Spleen (tissue), 11 donors: ENCODE data around the gene POU2F3. TPM values are rescaled to one million over a fixed set of nuclear protein-coding genes. Genes with fewer than 3 reads are reported as not detected.

ENCODE experiments used
- DNase-seq: peaks from one replicate; pipeline ENCODE4 v3.0.0-alpha.2; 2020
- H3K27ac ChIP-seq, 8 donors: fragments of 200-600 bp; sonication (generic) in 7 of 8; 1 replicate in 4 of 8; 2 replicates in 4 of 8; pipeline versions ENCODE4 v1.5.0 to v1.8.0; 2016 to 2021; ENCODE audit warnings: inconsistent platforms in 4 of 8, mild to moderate bottlenecking in 4 of 8, moderate library complexity in 1 of 8
- H3K27me3 ChIP-seq, 7 donors: fragments of 200-600 bp; sonication (generic) in 6 of 7; replicated peaks in 1 of 7; 1 replicate in 4 of 7; 2 replicates in 3 of 7; pipeline versions ENCODE4 v1.5.0 to v1.8.0; 2016 to 2021; ENCODE audit warnings: inconsistent platforms in 3 of 7, mild to moderate bottlenecking in 1 of 7
- H3K36me3 ChIP-seq, 6 donors: fragments of 200-600 bp; sonication (generic) in 5 of 6; 1 replicate in 4 of 6; 2 replicates in 2 of 6; pipeline versions ENCODE4 v1.5.0 to v1.8.0; 2016 to 2021; ENCODE audit warnings: inconsistent platforms in 2 of 6
- H3K4me1 ChIP-seq, 6 donors: fragments of 200-600 bp; sonication (generic) in 5 of 6; 1 replicate in 3 of 6; 2 replicates in 3 of 6; pipeline versions ENCODE4 v1.5.0 to v1.8.0; 2016 to 2021; ENCODE audit warnings: inconsistent platforms in 3 of 6
- H3K4me3 ChIP-seq, 8 donors: fragments of 200-600 bp; sonication (generic) in 7 of 8; 1 replicate in 4 of 8; 2 replicates in 4 of 8; pipeline versions ENCODE4 v1.5.0 to v1.8.0; 2016 to 2021; ENCODE audit warnings: inconsistent platforms in 4 of 8, mild to moderate bottlenecking in 4 of 8, moderate library complexity in 2 of 8
- H3K9me3 ChIP-seq, 8 donors: fragments of 200-600 bp; sonication (generic) in 7 of 8; 1 replicate in 4 of 8; 2 replicates in 4 of 8; pipeline versions ENCODE4 v1.5.0 to v1.8.0; 2016 to 2021; ENCODE audit warnings: inconsistent platforms in 4 of 8
- POLR2A ChIP-seq, 3 donors: fragments of 450-650 bp; IDR thresholded peaks; one replicate each; pipeline ENCODE4 v1.5.1; 2017; ENCODE audit warnings: antibody characterized with exemption in 3 of 3, mild to moderate bottlenecking in 1 of 3
- POLR2AphosphoS5 ChIP-seq, 3 donors: sonication (generic); formaldehyde crosslinking; IDR thresholded peaks; one replicate each; pipeline ENCODE4 v1.5.1; 2017; ENCODE audit warnings: antibody characterized with exemption in 3 of 3
- WGBS, 5 donors: extraction: QIAGEN DNeasy Blood & Tissue Kit in 3 of 5; methylation state at CpG; one replicate each; pipeline versions ENCODE4 v1.1.5 to v1.1.7; 2013 to 2018; 5-methylcytosine and 5-hydroxymethylcytosine counted together
- intact Hi-C: fragments of 100-400 bp; cut with DNase I; formaldehyde crosslinking; loops from one replicate; pipeline ENCODE4 v1.15.0; 2023; ENCODE audit warnings: low total_unique reads
- polyA plus RNA-seq, 3 donors: library from polyadenylated mRNA; stranded (reverse); fragments of 200-250 nt; gene quantifications; one replicate each; pipeline ENCODE4 v1.2.1, GENCODE V29; 2013
- total RNA-seq, 7 donors: library from RNA; depleted of rRNA in 3 of 7; stranded (reverse); fragments of >200 nt in 3 of 7; fragmentation: NEBNext Ultra II Directional in 4 of 7; extraction: Animal tissue kit (Norgen Biotek cat#: 25700) in 4 of 7; gene quantifications; one replicate each; pipeline versions ENCODE4 v1.1.0 to v1.2.1, GENCODE V29; 2016 to 2021
- TF ChIP-seq, protein P1 (sequence below), 11 experiments: fragments of 200-600 bp in 7 of 11; fragments of 450-650 bp in 4 of 11; sonication (generic) in 4 of 11; IDR thresholded peaks in 8 of 11; conservative IDR thresholded peaks in 3 of 11; 1 replicate in 7 of 11; 2 replicates in 4 of 11; pipeline versions ENCODE4 v1.4.0 to v1.8.0; 2016 to 2021; ENCODE audit warnings: antibody characterized with exemption in 11 of 11, inconsistent platforms in 4 of 11, mild to moderate bottlenecking in 1 of 11
- donor health status: healthy with polysubstance abuse.
- donor health status: DM: no; HTN: no; CAD: no; lungs with moderate emphysema.
- donor health status: DM: no; HTN: no; CAD: no.
- donor health status: Bipolar disorder and iron deficiency.
- donor health status: healthy.
- donor health status: DM: no; HTN: no; CAD: no.
- donor health status: DM: yes; HTN: yes; CAD: no.

The POU2F3 gene
- total and polyA plus RNA-seq, 10 donors = 0.04 to 0.27 (median 0.19) TPM; not detected in 4

DNA sequence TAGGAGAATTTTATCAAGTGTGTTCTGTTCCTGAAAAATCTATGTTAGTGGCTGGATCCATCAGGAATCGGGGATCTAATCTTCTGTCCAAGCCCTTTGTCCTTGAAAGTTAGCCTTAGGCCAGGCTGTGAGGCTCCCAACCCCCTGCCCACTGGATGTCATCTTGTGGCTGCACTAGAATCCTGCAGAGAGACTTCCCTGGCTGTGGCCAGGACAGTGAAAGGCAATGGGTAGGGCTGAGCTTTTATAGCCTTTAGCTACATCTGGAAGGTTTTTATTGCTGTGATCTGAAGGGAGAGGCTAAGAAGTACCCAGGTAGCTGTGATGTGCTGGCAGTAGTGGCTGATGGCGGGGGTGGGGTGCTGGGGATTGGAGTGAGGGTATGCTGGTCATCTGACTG, 27.0 kb upstream of the POU2F3 start:
- Histone ChIP-seq H3K9me3 (no peaks in the 10 kb centered on the region), H3K4me3 (peak overlapping the region in 6 of 8 donors; percentile 45 to 88 (median 74)), H3K27ac (peak overlapping the region in 6 of 8 donors; percentile 77 to 89 (median 84)), H3K4me1 (peaks cover 10 to 96% (median 58%) of the 10 kb centered on the region in 6 donors), H3K36me3 (peaks cover 0 to 21% (median 0%) of the 10 kb centered on the region in 6 donors), H3K27me3 (peaks cover 0 to 38% (median 0%) of the 10 kb centered on the region in 7 donors)
- TF ChIP-seq POLR2AphosphoS5 (IDR thresholded peaks at IDR 0.05) = no peak
- TF ChIP-seq, protein P1, sequence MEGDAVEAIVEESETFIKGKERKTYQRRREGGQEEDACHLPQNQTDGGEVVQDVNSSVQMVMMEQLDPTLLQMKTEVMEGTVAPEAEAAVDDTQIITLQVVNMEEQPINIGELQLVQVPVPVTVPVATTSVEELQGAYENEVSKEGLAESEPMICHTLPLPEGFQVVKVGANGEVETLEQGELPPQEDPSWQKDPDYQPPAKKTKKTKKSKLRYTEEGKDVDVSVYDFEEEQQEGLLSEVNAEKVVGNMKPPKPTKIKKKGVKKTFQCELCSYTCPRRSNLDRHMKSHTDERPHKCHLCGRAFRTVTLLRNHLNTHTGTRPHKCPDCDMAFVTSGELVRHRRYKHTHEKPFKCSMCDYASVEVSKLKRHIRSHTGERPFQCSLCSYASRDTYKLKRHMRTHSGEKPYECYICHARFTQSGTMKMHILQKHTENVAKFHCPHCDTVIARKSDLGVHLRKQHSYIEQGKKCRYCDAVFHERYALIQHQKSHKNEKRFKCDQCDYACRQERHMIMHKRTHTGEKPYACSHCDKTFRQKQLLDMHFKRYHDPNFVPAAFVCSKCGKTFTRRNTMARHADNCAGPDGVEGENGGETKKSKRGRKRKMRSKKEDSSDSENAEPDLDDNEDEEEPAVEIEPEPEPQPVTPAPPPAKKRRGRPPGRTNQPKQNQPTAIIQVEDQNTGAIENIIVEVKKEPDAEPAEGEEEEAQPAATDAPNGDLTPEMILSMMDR (IDR thresholded peaks at IDR 0.05 in 8 of 11, conservative IDR thresholded peaks at IDR 0.05 in 3 of 11) = no peak
- TF ChIP-seq POLR2A (IDR thresholded peaks at IDR 0.05) = no peak
- 57 to 81% (median 71%) methylated on average over 2 of the region's 2 CpGs for WGBS, 5 donors
- no peak for DNase-seq
- intact Hi-C loops = no loop called here

DNA sequence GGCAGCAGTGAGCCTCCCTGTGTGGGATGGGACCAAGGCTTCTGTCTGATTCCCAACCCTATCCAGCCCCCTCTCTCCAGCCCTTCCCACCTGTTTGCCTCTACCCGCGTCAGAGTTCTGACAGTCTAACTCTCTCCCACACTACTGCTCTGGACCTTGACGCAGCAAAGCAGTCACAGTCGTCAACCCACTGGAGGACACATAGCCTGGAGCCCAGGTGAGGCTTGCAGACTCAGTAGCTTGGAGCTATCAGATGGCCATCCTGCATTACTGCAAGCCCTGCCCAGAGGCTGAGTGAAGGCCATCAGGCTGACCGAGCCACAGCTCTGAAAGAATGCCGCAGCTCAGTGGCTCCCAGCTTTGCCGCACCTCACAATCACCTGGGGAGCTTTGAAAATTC, 25.4 kb upstream of the POU2F3 start:
- peak overlapping the region in 5 of 8 donors; percentile 51 to 85 (median 68) for H3K27ac ChIP-seq
- 79 to 90% (median 84%) methylated on average over 7 of the region's 7 CpGs for WGBS, 5 donors
- intact Hi-C loops = no loop called here

DNA sequence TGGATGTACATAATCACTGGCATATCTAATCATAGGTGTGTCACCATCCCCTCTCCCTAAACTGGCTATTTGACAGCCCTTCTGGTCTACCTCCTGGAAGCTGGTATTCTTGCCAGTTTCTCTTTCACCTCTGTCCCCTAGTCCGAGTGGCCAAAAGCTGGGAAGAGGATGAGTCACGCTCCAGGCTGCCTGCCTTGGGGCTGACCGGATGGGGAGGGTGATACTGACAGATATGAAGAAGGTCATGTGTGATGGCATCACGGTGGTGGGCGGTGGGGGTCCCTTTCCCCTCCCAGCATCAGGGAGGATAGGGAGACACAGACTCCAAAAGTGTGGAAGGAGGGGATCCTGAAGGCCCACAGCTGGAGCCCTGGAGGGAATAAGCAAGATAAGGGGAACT, 24.3 kb upstream of the POU2F3 start:
- H3K4me3 ChIP-seq = peak overlapping the region in 1 of 8 donors; percentile 9
- peak overlapping the region in 5 of 8 donors; percentile 51 to 85 (median 65) for H3K27ac ChIP-seq
- no peak for DNase-seq
- intact Hi-C loops = no loop called here
- WGBS, 5 donors = 60 to 80% (median 66%) methylated on average over 5 of the region's 5 CpGs
- peaks cover 0 to 14% (median 0%) of the 10 kb centered on the region in 7 donors for H3K27me3 ChIP-seq
- peaks cover 3 to 96% (median 48%) of the 10 kb centered on the region in 6 donors for H3K4me1 ChIP-seq
- H3K9me3 ChIP-seq = no peaks in the 10 kb centered on the region
- TF ChIP-seq POLR2AphosphoS5 (IDR thresholded peaks at IDR 0.05) = peak in 2 of 3 donors; percentile 61 to 67
- TF ChIP-seq, protein P1 (IDR thresholded peaks at IDR 0.05 in 8 of 11, conservative IDR thresholded peaks at IDR 0.05 in 3 of 11) = no peak
- peaks cover 0 to 26% (median 0%) of the 10 kb centered on the region in 6 donors for H3K36me3 ChIP-seq

More for the DNA sequence above, 25.4 kb upstream of the POU2F3 start:
- H3K4me3 ChIP-seq = peak overlapping the region in 2 of 8 donors; percentile 78 to 88
- TF ChIP-seq, protein P1 (IDR thresholded peaks at IDR 0.05 in 8 of 11, conservative IDR thresholded peaks at IDR 0.05 in 3 of 11) = no peak
- TF ChIP-seq POLR2A (IDR thresholded peaks at IDR 0.05) = no peak
- no peak for TF ChIP-seq POLR2AphosphoS5 (IDR thresholded peaks at IDR 0.05)
- peaks cover 0 to 24% (median 0%) of the 10 kb centered on the region in 7 donors for H3K27me3 ChIP-seq
- H3K4me1 ChIP-seq = peaks cover 8 to 96% (median 53%) of the 10 kb centered on the region in 6 donors
- peaks cover 0 to 21% (median 0%) of the 10 kb centered on the region in 6 donors for H3K36me3 ChIP-seq
- no peaks in the 10 kb centered on the region for H3K9me3 ChIP-seq
- no peak for DNase-seq

DNA sequence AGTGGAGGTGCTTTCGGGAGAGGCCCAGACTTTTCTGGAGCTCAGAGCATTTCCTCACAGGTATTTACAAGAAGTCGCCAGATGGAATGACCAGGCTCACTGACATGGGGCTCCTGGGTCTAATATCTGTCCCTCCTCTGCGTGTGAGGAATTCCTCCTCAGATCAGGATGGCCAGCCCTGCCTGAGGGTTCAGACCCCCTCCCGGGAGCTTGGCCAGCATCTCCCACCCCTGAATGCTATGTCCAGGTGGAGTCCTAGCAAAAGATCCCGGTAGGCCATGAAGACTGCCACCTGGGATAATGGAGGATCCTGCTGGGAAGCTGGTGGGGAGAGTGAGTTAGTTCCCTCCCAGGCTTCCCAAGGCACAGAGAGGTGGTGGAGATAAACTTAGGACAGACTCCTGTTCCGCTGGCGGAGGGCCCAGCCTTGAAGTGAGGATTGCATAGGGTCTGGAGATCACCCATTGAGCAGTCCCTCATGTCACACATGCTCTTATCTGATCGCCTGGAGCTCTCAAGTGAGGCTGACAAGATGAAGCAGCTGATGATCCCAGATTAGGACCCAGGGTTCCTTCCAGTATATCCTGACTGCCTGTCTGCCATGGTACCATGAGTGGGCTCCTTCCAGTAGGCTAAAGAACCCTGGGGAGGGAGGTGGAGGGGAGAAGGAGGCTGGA, 23.4 kb upstream of the POU2F3 start:
- intact Hi-C loops = no loop called here
- H3K36me3 ChIP-seq = peaks cover 0 to 30% (median 0%) of the 10 kb centered on the region in 6 donors
- 80 to 91% (median 85%) methylated on average over 6 to 8 of the region's 8 CpGs for WGBS, 5 donors

More for the DNA sequence above, 23.4 kb upstream of the POU2F3 start:
- Histone ChIP-seq H3K27ac (peak overlapping the region in 4 of 8 donors; percentile 51 to 85 (median 64)), H3K4me3 (no peak overlapping the region), H3K27me3 (peaks cover 0 to 5% (median 0%) of the 10 kb centered on the region in 7 donors), H3K9me3 (no peaks in the 10 kb centered on the region), H3K4me1 (peaks cover 3 to 100% (median 51%) of the 10 kb centered on the region in 6 donors)
- DNase-seq = no peak
- TF ChIP-seq POLR2A (IDR thresholded peaks at IDR 0.05) = no peak
- TF ChIP-seq POLR2AphosphoS5 (IDR thresholded peaks at IDR 0.05) = no peak
- TF ChIP-seq, protein P1 (IDR thresholded peaks at IDR 0.05 in 8 of 11, conservative IDR thresholded peaks at IDR 0.05 in 3 of 11) = no peak
